ENCODE results near the gene CTAGE9. TPM values are rescaled to one million over a fixed set of nuclear protein-coding genes. Genes with fewer than 3 reads are reported as not detected.

Gene CTAGE9
- total RNA-seq, 1 experiment from 2014 or later, result not detected

- no peaks in the 10 kb centered on the region; the same call in 1 of the 2 replicates for H3K4me1 ChIP-seq (ENCODE audit: insufficient read depth, low read length)
- H2AK5ac ChIP-seq (ENCODE audit: insufficient read length, low read length), result no peak overlapping the region
- no peaks in the 10 kb centered on the region for H3K23me2 ChIP-seq (ENCODE audit: insufficient read length, low read depth, low read length, poor library complexity, severe bottlenecking)
- H3K27ac ChIP-seq (ENCODE audit: insufficient read length, low read depth, low read length), result no peak overlapping the region
- WGBS (ENCODE audit: extremely low coverage, insufficient read length, low lambda C conversion rate), result no CpG with 5 or more reads among the region's 6 CpGs
- no peak for DNase-seq
- no peak overlapping the region for H3K9ac ChIP-seq (ENCODE audit: extremely low read depth, insufficient read length, low read length)
- peaks cover 7 to 8% of the 10 kb centered on the region in 2 experiments for H3K4me1 Mint-ChIP-seq
- no peak for TF ChIP-seq CTCF (conservative IDR thresholded peaks at IDR 0.05)
- no peaks in the 10 kb centered on the region for H3K36me3 Mint-ChIP-seq (ENCODE audit: insufficient read depth in 1 of 3, low read depth in 3 of 3)
- no peak overlapping the region for H3K18ac ChIP-seq (ENCODE audit: insufficient read length, low read depth, low read length)
- no peak overlapping the region for H2BK15ac ChIP-seq (ENCODE audit: low read depth, low read length)
- no peak overlapping the region for H2BK20ac ChIP-seq (ENCODE audit: low read depth, low read length, poor library complexity, severe bottlenecking)
- no peak overlapping the region for H3K14ac ChIP-seq (ENCODE audit: insufficient read depth, low read length)
- H3K27me3 Mint-ChIP-seq (ENCODE audit: low read depth), result peaks cover 2% of the 10 kb centered on the region; the same call in 1 of the 2 replicates
- no peaks in the 10 kb centered on the region for H3K9me3 Mint-ChIP-seq
- H4K8ac ChIP-seq (replicated peaks; ENCODE audit: insufficient read length, low read depth, low read length), result no peak overlapping the region
- no peak overlapping the region for H3K4me2 ChIP-seq (ENCODE audit: insufficient read depth, insufficient read length, low read length)
- H3K23ac ChIP-seq (ENCODE audit: insufficient read length, low read depth, low read length), result no peak overlapping the region
- H3T11ph ChIP-seq (ENCODE audit: low read length), result no peak overlapping the region
- H4K91ac ChIP-seq (ENCODE audit: insufficient read length, low read depth, low read length), result no peak overlapping the region
- H4K20me1 ChIP-seq (ENCODE audit: control insufficient read depth, insufficient read depth, insufficient read length), result no peaks in the 10 kb centered on the region
- H3K27ac Mint-ChIP-seq, result no peak overlapping the region
- no peak overlapping the region for H3K4me3 Mint-ChIP-seq
- no peak overlapping the region for H2BK12ac ChIP-seq (ENCODE audit: insufficient read length, low read depth, low read length)
- no peaks in the 10 kb centered on the region for H3K79me2 ChIP-seq (ENCODE audit: insufficient read depth, low read length)
- H2AFZ ChIP-seq (ENCODE audit: low read length), result no peak overlapping the region
- H3K9me3 ChIP-seq (ENCODE audit: control insufficient read depth, low read depth, low read length), result no peaks in the 10 kb centered on the region
- no peaks in the 10 kb centered on the region for H3K27me3 ChIP-seq (ENCODE audit: insufficient read depth, low read length)
- no peak overlapping the region for H3K4ac ChIP-seq (ENCODE audit: low read depth, low read length)
- H2BK120ac ChIP-seq (ENCODE audit: low read depth, low read length, poor library complexity, severe bottlenecking), result no peak overlapping the region
- no peaks in the 10 kb centered on the region for H3K79me1 ChIP-seq (ENCODE audit: insufficient read depth, low read depth, low read length, poor library complexity, severe bottlenecking)
- H4K5ac ChIP-seq (ENCODE audit: insufficient read length, low read depth, low read length), result no peak overlapping the region
- H2BK5ac ChIP-seq (ENCODE audit: insufficient read length, low read length), result no peak overlapping the region
- H3K56ac ChIP-seq (ENCODE audit: insufficient read length, low read depth, low read length), result no peak overlapping the region
Measured at GRCh38 chr6:131683479-131683878, 27.3 kb downstream of the CTAGE9 start.
